ENCODE results near the gene NPTX2.

GRCh38 chr7:98575878-98576277 lies 41.2 kb upstream of the NPTX2 start:
- no peak for TF ChIP-seq EZH2 (IDR thresholded peaks at IDR 0.05; ENCODE audit: borderline replicate concordance, low read depth, low read length, severe bottlenecking)
- no peak for TF ChIP-seq CTCF (IDR thresholded peaks at IDR 0.05; ENCODE audit: borderline replicate concordance, extremely low read depth, low read length, poor library complexity, severe bottlenecking)
